ENCODE data around the gene ADSS1.
A peak's percentile ranks its signal among the peaks of the same experiment; 100 is the strongest.

Gene ADSS1

GRCh38 chr14:104794099-104794498 lies 70.1 kb downstream of the ADSS1 start:
- peak in 1 of 2 donors; percentile 37 for DNase-seq (ENCODE audit: low read depth in 2 of 2)

- no peak for DNase-seq (ENCODE audit: low read depth in 2 of 2)
Measured at GRCh38 chr14:104794631-104794992, 70.6 kb downstream of the ADSS1 start.

- no peak for DNase-seq (ENCODE audit: low read depth in 2 of 2)
Measured at GRCh38 chr14:104794993-104795780, 71.2 kb downstream of the ADSS1 start, which contains the start of gene AKT1. Gene AKT1, minus strand, starts transcription at chr14:104795748. Its CDS starts 3,105 bp downstream, at chr14:104792643.

GRCh38 chr14:104795781-104796686 lies 72.0 kb downstream of the ADSS1 start:
- DNase-seq (ENCODE audit: low read depth in 2 of 2), result peak in 1 of 2 donors; percentile 52

- DNase-seq (ENCODE audit: low read depth in 2 of 2), result no peak
Measured at GRCh38 chr14:104796687-104797081, 72.7 kb downstream of the ADSS1 start.

Measured in activated CD4-positive, alpha-beta T cell treated with anti-CD3 and anti-CD28 coated beads for 24 hours (primary cell).